DMS 273 treated with DMSO at 0.1 percent for 48 hours (cell line): ENCODE measurements around the gene SERPINE3.

Experiments used
- DNase-seq: peaks from one replicate; lab custom pipeline; 2025; lab: John Stamatoyannopoulos, UW

Gene SERPINE3

DNA sequence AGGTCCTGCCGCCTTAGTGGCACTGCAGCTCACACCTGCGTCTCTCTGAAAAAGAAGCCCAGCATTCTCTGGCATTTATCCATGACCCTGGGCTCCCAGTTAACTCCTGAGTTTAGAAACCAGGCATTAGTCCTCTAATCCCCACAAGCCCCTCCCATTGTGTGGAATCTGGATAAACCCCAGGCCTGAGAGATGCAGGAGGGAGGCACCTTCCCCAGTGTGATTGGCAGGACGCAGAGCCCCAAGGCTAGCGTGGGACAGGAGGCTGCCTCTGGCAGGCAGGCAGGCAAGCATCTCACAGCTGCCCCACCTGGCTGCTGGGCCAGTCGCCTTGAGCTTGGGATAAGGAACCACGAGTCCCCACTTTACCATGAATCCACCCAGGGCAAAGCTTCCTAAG is 11.0 kb upstream of the SERPINE3 start:
- no peak for DNase-seq

DNA sequence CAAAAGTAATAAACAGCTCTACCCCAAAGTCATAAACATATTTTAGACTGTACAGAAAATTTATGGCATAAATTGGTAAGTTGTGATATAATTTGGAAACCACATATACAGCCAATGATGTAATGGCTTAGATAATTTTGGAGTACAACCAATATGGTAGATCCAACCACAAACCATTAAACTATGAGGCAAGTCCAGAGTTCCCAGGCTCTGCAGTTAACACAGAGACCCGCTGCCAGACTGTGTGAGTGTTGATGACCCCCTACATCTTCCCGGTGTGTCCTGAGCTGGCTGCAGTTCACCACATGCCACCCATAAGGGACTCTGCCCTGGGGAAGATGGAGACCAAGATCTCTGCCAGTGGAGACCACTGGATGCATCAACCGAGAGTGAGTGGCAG is 9.9 kb upstream of the SERPINE3 start:
- no peak for DNase-seq

DNA sequence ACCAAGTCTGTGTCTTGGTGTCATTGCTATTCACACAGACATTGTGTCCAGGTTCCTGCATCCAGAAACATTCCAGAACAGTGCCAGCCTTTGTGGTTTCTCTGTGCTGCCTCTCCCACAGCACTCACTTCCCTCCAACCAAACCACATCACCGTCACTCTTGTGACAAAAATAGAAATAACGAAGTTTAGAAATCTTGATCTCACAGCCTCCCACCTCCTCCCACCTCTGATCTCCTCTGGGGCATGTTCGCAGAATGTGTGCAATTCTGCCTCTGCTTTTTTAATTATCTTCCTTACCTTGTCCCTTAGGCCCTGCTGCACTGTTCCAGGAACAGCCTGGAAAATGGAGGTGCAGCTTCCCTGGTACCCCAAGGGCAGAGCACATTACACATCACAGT is 8.7 kb upstream of the SERPINE3 start:
- DNase-seq, result no peak

DNA sequence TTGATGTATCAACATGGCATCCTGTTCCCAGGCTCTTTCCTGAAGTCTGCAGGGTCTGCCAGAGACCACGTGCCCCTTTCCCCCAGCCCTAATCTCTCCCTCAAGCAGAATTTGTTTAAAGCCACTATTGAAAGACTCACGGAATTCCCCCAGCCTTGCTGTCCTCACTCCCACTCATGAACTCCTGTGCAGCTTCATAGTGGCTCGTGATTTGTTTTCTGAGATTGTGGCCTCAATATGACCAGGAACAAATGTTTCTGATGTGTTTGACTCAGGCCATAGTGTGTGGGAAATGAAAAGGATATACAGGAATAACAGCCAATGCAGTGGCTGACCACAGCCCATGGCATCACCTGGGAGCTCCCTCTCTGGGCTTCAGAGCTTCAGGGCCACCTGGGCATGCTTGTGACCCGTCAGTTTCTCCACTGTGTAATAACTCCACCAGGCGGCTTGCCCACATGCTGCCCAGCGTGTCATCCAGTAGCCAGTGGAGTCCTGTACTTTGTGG is 8.1 kb upstream of the SERPINE3 start:
- DNase-seq, result no peak

DNA sequence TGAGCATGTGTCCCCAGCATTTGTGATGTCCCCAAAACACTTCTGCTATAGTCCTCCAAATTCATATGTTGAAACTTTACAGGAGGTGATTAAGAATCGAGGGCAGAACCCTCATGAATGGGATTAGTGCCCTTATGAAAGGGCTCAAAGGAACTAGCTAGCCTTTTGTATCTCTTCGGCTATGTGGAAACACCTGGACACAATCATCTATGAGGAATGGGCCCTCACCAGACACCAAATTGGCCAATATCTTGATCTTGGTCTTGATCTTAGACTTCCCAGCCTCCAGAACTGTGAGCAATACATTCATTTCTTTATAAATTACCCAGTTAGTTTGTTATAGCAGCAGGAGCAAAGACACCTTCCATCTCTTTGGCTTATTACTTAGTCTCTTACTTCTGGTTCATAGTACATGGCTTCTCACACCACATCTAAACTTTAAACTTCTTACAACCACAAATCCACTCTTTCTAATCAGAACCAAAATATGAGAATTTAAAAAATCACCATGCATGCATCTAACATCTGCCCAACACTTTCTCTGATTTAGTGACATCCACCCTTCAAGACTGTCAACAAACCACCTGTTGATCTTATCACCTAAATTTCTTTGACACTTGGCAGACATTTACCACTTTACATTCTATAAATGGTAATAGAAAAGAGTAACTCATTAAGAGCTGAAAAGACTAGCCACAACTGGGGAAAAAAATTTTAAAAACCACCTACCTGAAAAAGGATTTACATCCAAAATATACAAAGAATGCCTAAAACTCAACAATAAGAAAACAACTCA is 6.7 kb upstream of the SERPINE3 start:
- no peak for DNase-seq

DNA sequence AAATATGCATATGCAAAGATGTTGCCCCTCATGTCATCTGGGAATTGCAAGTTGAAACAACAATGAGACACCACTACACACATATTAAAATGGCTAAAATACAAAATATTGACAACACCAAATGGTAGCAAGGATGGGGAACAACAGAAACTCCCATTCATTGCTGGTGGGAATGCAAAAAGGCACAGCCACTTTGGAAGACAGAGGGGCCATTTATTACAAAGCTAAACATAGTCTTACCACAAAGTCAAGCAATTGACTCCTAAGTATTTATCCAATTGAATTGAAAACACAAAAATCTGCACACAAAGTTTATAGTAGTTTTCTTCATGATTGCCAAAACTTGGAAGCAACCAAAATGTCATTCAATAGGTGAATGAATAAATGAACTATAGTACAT is 6.1 kb upstream of the SERPINE3 start:
- DNase-seq, result no peak

DNA sequence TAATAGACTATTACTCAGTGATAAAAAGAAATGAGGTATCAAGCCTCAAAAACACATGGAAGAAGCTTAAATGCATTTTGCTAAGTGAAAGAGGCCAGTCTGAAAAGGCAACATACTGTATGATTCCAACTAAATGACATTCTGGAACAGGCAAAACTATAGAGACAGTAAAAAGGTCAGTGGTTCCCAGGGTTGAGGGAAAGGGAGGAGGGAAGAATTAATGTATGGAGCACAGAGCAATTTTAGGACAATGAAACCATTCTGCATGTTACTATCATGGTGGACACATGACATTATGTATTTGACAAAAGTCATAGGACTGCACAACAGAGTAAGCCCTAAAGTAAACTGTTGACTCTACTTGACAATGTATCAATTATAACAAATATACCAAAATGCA is 5.7 kb upstream of the SERPINE3 start:
- no peak for DNase-seq

DNA sequence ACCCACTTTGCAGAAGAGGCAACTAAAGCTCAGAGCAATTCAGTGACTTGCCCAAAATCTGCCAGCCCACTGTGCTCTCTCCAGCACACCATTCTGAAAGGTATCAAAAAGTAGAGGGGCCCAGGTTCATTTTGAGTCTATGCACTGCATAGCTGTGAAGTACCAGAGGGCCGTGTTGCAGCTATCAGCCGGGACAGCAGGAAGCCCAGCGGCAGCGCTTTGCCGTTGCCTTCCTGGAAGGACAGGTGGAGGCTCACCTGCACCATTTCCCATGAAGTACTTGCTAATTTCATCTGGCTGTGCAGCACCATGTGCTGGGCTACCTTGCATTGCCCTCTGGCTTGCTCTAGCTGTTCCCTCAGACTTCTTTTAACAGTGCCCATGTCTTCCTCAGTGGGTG is 2.7 kb upstream of the SERPINE3 start:
- no peak for DNase-seq

DNA sequence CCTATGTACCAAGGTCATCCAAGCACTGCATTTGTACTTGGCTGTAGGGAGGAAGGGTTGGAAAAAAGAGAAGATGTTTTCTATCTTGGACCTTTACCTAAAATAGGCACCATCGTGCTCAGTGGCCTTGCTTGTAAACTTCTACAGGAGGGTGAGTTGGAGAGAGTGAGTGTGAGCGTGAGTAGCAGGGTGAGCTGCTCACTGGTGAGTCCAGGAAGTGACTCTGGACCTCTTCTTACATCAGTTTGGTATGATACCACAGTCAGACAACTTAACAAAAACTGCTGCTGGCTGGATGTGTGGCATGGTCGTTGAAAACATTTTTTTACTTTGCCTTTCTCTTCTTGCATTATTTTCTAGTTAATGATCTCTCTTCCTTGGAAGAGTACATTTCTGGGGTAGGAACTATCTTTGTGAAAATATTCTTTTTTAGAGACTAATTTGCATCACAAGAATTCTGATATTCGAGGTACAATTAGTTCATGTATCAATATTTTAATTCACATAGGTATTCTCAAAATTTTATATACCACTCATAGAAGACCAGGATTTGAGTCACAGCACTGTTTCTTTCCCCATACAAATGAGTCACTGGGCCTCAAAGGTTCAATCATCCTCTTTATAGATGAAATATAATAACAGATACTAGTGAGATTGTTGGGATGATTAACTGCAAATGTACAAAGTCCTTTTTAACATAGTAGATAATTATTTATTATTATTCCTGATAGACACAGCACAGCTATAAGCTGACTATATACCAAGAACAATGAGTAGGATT is 651 bp downstream of the SERPINE3 start:
- no peak for DNase-seq

DNA sequence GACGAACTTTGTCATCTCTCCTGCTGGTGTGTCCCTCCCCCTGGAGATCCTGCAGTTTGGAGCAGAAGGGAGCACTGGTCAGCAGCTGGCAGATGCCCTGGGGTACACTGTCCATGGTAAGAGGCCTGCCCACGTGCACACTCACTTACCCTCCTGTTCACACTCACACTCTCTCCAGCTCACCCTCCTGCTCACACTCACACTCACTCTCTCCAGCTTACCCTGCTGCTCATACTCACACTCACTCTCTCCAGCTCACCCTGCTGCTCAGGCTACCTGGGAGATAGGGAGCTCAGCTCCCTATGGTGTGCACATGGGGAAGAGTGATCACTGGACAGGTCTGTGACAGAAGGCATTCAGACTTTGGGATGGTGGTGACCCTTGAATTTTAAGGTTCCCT is 1.7 kb downstream of the SERPINE3 start:
- no peak for DNase-seq

DNA sequence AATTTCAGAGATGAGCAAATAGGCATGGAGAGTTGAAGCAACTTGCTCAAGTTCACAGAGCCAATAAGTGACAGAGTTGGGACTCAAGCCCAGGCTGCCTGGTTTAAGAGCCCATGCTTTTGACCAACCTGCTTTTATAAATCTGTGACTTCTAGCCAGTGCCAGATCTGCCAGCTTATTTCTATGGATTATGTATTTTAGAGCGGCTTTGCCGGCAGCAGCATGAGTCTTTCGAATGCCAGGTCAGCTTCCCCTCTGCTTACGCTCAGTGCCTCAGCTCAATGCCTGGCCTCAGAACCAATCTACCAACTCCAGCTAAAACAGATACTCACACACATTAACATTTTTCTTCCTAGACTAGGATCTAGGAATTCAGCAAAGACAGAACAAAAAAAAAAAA is 2.3 kb downstream of the SERPINE3 start:
- DNase-seq, result no peak

DNA sequence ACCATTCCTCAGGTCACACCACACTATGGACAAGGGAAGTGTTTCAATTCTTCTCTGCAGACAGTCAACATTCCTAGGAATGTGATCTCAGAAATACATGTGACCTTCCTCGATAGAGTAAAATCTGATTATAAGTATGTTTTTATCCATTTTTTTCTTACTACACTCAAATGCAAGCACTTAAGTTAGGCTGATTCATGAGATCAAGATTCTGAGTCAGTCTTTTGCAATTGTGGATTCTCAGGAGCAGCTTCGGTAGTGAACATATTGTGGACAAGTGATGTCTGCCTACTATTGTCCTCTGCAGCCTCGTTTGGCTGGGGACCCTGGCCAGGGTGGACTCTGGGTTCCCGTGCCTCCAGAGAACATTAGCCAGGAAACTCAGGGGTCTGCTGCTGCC is 3.2 kb downstream of the SERPINE3 start:
- no peak for DNase-seq

DNA sequence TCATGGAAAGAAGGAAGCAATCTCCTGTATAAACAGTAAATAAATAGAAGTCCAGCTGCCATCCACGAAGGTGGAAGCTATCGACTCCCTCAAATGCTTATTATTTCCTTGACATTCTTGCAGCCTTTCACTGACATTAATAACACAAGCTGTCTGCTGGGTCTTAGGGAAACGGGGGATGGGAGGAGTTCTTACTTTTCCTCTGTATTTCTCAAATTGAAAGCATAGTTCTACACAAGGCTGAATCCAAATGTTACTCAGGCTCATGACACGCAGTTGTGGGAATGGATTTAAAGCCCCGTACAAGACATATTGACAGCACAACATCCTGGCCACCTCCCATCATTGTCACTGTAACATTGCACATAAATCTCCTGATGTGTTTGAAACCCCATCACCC is 4.0 kb downstream of the SERPINE3 start:
- DNase-seq, result no peak

DNA sequence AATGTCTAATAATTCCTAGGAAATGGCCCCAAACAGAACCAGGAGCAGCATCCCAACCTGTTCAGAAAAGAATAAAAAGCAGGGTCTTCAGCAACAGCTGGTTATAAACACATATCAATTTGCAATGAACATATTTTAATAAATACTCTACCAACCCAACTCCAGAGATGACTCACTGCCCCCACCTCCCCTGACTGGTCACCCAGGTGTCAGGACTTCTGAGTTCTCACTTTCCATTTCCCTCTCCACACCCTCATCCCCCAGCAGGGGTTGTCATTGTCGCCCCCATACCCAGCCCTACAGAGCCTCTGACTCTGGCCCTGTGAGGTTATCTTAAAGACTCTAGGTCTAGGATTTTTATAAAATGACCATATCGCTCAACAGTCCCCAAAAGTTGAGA is 6.9 kb downstream of the SERPINE3 start:
- no peak for DNase-seq

DNA sequence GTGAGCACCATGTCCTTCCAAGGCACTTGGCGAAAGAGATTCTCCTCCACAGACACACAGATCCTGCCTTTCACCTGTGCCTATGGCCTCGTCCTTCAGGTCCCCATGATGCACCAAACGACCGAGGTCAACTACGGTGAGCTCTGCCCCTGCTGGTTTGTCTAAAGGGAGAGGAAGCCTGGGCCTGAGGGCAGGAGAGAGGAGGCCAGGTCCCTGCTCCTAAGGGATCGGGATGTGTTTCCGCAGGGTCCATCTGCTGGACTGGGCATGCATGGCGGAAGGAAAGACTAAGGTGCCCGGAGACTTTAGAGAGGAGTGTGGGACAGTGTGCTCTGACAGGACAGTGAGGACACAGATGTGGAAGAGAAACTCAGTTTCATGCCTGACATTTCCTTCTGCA is 7.6 kb downstream of the SERPINE3 start:
- DNase-seq, result no peak

DNA sequence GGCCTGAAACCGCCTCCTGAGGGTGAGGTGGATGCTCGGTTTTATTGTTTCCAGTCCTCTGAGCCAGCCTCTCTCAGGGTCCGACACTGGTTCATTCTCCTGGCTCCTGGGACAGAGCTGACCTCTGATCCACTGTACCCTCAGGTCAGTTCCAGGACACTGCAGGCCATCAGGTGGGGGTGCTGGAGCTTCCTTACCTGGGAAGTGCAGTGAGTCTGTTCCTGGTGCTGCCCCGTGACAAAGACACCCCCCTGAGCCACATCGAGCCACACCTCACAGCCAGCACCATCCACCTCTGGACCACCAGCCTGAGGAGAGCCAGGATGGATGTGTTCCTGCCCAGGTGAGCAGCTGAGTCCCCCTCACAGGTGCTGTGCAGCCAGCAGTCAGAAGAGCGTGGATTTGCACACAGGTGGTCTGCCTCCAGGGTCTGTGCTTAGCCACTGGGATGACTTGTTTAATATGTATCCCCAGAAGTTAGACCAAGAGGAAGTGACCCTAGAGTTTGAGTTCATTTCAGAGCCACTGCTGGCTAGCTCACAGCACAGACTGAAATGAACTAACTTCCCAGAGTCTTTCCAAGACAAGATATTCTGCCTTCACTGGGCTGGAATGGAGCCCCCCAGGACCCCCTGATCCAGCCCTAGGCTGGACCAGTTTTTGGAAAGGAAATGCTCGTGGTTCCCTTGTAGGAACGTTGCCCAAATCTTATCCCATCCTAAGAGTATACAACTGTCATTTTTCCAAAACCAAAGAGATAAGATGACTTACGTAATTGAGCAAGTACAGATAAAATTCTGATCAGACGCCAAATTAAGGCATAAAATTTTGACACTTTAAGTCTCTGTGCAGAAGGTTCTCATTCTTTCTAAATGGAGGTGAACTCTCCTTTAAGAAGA is 8.8 kb downstream of the SERPINE3 start:
- DNase-seq, result no peak

DNA sequence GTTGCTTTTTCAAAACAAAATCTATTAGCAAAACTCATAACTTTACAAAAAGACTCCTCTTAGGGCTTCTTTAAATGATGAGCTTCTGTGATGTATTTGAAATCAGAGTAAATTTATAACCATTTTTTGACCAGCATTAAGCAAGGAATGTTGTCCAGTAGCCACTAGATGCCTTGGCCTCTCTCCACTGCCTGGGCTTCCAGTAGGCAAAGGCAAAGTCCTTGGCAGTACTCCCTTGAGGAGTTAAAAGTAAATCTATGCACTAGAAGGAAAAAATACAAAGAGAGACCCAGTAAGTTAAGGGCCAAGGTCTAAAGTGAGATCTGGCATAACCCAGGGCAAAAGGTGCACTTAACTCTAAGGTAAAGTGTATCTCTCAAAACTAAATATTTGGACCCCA is 9.5 kb downstream of the SERPINE3 start:
- no peak for DNase-seq

DNA sequence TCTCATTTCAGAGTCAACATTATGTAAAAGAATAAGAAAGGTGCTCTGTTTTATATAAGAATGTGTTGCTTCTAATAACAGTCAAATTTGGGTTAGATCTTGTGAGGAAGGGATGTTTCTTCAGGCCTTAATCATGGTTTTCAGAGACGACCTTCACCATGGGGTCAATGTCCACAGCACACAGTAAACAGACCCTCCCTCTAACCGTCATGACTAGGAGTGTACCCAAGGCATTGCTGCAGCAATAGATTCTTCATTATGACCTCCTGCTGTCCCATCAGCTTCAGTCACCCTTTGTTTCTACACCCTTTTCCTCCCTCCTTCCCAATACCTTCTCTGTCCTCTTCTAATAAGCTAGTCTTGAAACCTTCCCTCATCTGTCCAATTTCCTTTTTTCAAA is 15.7 kb downstream of the SERPINE3 start:
- DNase-seq, result no peak

DNA sequence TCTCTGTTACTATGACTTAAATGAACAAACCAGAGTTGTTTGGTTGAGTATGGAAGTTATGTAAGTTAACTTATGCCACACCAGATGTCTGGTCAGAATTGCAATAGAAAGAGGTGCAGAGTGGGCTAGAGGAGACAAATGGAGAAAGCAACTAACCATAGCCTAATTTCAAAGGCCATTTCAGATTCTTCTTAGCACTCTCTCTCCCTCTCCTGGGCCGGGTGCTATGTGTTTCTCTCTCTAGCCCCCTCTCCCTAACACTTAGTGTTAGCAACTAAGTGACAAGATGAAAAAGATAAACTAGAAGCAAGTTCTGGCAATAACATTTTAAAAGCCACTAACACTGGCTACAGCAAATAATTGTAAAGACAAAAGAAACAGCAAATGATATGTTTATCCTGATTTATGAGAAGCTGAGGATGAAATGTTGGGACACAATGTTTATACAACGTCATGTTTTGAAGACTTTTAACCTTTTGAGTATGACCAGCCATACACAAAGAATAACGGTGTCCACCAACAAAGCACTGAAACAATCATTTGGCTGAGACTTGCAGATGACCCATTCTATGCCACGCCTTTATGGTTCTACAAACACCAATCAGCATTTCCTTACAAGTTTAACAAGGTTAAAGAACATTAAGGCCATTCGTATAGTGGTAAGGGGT is 18.6 kb downstream of the SERPINE3 start:
- no peak for DNase-seq

DNA sequence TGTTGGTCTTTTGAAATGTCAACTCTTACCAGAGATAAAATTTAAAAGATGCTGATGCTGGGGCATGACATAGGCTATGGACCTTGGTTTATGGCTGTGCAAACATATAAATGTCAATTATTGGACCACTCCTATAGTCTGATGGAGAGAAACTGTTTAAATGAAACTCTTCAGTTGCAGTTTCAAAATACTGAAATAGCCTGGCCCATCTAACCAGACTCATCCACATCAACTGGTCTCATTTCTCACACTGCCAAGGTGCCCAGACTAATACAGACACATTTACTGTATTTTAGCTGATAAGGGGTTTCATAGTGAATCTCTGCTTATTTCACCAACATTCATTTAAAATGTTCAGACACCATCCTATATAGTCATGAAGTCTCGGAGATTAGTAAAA is 19.9 kb downstream of the SERPINE3 start:
- DNase-seq, result no peak

DNA sequence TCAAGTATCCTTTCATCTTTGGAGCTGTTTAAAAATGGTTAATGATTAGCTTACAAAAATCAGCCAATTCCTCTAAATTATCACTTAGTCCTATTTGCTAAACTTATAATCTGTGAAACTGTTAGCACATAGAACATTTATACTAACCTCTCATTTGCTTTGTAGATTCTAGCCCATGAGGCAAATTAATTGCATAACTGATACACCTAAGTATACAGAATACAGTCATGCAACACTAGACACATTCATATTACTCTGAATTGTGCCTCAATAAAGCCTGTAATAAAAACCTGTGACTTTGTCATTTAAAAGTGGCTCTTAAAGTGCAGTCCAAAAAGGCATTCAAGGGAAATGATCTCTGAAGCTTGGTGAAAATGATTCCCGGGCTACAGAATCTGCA is 21.0 kb downstream of the SERPINE3 start:
- no peak for DNase-seq

DNA sequence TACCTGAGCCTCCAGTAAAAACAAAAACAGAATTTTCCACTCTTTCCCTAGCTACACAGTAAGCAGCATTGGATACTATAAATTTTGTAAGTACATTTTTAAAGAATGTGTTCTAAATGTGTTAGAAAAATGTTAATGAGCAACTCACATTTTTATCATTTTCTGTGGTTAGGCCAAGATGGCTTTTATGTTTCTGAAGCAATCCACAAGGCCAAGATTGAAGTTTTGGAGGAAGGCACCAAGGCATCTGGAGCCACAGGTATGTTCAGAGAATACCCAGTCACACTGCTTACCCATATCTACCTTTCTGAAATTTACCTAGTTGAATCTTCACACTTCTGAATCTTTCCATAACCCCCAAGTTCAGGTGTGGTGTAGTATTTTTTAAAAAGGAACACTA is 21.6 kb downstream of the SERPINE3 start:
- DNase-seq, result no peak
